Aorta (tissue), 5 donors: Measurements from ENCODE around the gene CRTAP. TPM values are rescaled to one million over a fixed set of nuclear protein-coding genes. Genes with fewer than 3 reads are reported as not detected.

Experiments used
- ATAC-seq: fragments of 200-7000 bp; cut with Tn5 transposase; one replicate; pipeline ENCODE4 v1.9.1; 2022; ENCODE audit warnings: moderate library complexity; ENCODE audit not compliant: low FRiP score
- DNase-seq, 2 donors: peaks; one replicate each; pipeline ENCODE4 v3.0.0-alpha.2; 2020
- H3K27ac ChIP-seq, 2 donors: one replicate each; pipeline ENCODE4 v1.5.1; 2013; ENCODE audit warnings: low read length in 2 of 2, mild to moderate bottlenecking in 2 of 2, moderate library complexity in 2 of 2, control low read depth in 1 of 2, inconsistent platforms in 1 of 2, low read depth in 1 of 2
- H3K27me3 ChIP-seq, 2 donors: one replicate each; pipeline ENCODE4 v1.6.1; 2013; ENCODE audit warnings: control low read depth in 1 of 2, low read length in 1 of 2, mild to moderate bottlenecking in 1 of 2, moderate library complexity in 1 of 2; ENCODE audit not compliant: insufficient read depth in 2 of 2, control insufficient read depth in 1 of 2
- H3K36me3 ChIP-seq, 2 donors: one replicate each; pipeline ENCODE4 v1.6.1; 2013; ENCODE audit warnings: control low read depth in 1 of 2, low read length in 1 of 2, mild to moderate bottlenecking in 1 of 2; ENCODE audit not compliant: insufficient read depth in 2 of 2, control insufficient read depth in 1 of 2
- H3K4me1 ChIP-seq, 2 donors: one replicate each; pipeline ENCODE4 v1.6.1; 2013; ENCODE audit warnings: low read length in 2 of 2, control low read depth in 1 of 2, mild to moderate bottlenecking in 1 of 2, moderate library complexity in 1 of 2; ENCODE audit not compliant: insufficient read depth in 2 of 2, control insufficient read depth in 1 of 2
- H3K4me3 ChIP-seq, 2 donors: one replicate each; pipeline ENCODE4 v1.5.1; 2013; ENCODE audit warnings: low read length in 2 of 2, control low read depth in 1 of 2, mild to moderate bottlenecking in 1 of 2
- H3K9me3 ChIP-seq: one replicate; pipeline ENCODE4 v1.6.1; 2013; ENCODE audit warnings: mild to moderate bottlenecking, low read length; ENCODE audit not compliant: control insufficient read depth
- WGBS, 2 donors: extraction: QIAGEN DNeasy Blood & Tissue Kit; methylation state at CpG; one replicate each; pipeline ENCODE4 v1.1.7; 2013; 5-methylcytosine and 5-hydroxymethylcytosine counted together
- intact Hi-C, 2 donors: fragments of 100-400 bp; cut with DNase I; formaldehyde crosslinking; loops; one replicate each; pipeline versions ENCODE4 v1.14.2 to v1.15.0; 2022
- polyA plus RNA-seq, 2 donors: library from polyadenylated mRNA; stranded (reverse); fragments of 200-250 nt; gene quantifications; one replicate each; pipeline ENCODE4 v1.2.3, GENCODE V29; 2013
- total RNA-seq, 2 donors: library from RNA; stranded (reverse); fragmentation: NEBNext Ultra II Directional; extraction: Animal tissue kit (Norgen Biotek cat#: 25700); gene quantifications; one replicate each; pipeline ENCODE4 v1.2.1, GENCODE V29; 2021
- donor health status: healthy with polysubstance abuse.
- donor health status: Bipolar disorder and iron deficiency.
- donor health status: DM: no; HTN: no; CAD: no.
- donor health status: DM: no; HTN: no; CAD: no.
- donor health status: DM: yes; HTN: yes; CAD: no.

Gene CRTAP
- total and polyA plus RNA-seq, 4 donors: 282 to 370 (median 292) TPM

GRCh38 chr3:33093847-33094246, 20.0 kb upstream of the CRTAP start:
- H3K9me3 ChIP-seq: no peaks in the 10 kb centered on the region
- H3K36me3 ChIP-seq: peaks cover 0 to 2% of the 10 kb centered on the region in 2 donors
- no peak overlapping the region for H3K27ac ChIP-seq
- WGBS, 2 donors: 92 to 94% methylated on average over 11 of the region's 11 CpGs
- H3K27me3 ChIP-seq: no peaks in the 10 kb centered on the region
- no peaks in the 10 kb centered on the region for H3K4me1 ChIP-seq
- no peak overlapping the region for H3K4me3 ChIP-seq
- intact Hi-C loops: no loop called here
- ATAC-seq (no peak), DNase-seq (no peak)

- WGBS, 2 donors: 93 to 94% methylated on average over 2 of the region's 2 CpGs
- H3K4me3 ChIP-seq: peak overlapping the region in 1 of 2 donors; percentile 94
- H3K27ac ChIP-seq: no peak overlapping the region
- H3K36me3 ChIP-seq: peaks cover 0 to 2% of the 10 kb centered on the region in 2 donors
- intact Hi-C loops: no loop called here
- DNase-seq (no peak), ATAC-seq (no peak)
- H3K27me3 ChIP-seq: no peaks in the 10 kb centered on the region
- H3K9me3 ChIP-seq: no peaks in the 10 kb centered on the region
- H3K4me1 ChIP-seq: no peaks in the 10 kb centered on the region
Measured at GRCh38 chr3:33095436-33095835, 18.4 kb upstream of the CRTAP start.

DNA sequence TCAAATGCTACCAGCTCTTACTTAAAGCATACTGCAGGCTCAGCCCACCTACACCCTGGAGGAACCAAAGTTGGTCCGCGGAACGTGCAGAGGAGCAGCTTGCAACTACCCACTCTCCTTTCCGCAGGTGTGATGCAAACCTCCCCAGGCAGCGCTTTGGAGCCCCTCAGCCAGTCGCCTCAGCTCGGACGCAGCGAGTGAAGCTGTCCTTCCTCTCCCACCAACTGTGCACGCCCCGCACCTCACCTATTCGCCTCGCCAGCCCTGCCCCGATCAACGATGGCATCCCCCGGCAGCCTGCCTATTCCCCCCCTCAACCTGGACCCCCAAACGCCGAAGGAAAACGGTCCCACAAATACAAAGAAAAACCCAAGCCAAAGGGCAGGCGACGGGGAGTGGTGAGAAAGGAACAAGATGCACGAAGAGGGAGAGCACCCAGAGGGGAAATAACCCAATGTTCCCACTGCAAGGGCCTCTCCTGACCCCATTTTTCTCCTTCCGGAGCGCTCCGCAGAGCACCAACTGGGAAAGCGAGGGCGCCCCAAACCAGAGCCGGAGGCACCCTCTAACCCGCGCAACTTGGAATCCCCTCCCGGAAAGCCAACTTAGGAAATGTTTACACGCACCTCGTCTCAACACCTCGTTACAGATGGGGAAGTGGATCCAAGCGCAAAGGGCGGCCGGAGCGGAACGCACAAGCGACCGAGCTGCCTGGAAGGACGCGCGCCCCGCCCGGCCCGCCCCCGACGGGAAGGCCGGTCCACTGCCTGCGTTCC, 17.5 kb upstream of the CRTAP start:
- intact Hi-C loops: no loop called here
- H3K36me3 ChIP-seq: peaks cover 0 to 2% of the 10 kb centered on the region in 2 donors
- peak overlapping the region in 1 of 2 donors; percentile 73 for H3K27ac ChIP-seq
- WGBS, 2 donors: 0 to 1% methylated on average over 46 to 51 of the region's 51 CpGs
- H3K27me3 ChIP-seq: no peaks in the 10 kb centered on the region
- peak; percentile 76 for ATAC-seq
- no peaks in the 10 kb centered on the region for H3K4me1 ChIP-seq
- H3K4me3 ChIP-seq: peak overlapping the region; percentile 94 to 97
- peak; percentile 79 to 88 for DNase-seq
- no peaks in the 10 kb centered on the region for H3K9me3 ChIP-seq

GRCh38 chr3:33099109-33099645, 14.6 kb upstream of the CRTAP start:
- Histone ChIP-seq H3K9me3 (no peaks in the 10 kb centered on the region), H3K4me3 (no peak overlapping the region), H3K27ac (no peak overlapping the region), H3K4me1 (no peaks in the 10 kb centered on the region), H3K27me3 (no peaks in the 10 kb centered on the region), H3K36me3 (no peaks in the 10 kb centered on the region)
- intact Hi-C loops: no loop called here
- WGBS, 2 donors: 72 to 81% methylated on average over 3 of the region's 3 CpGs
- ATAC-seq (no peak), DNase-seq (no peak)

- H3K27me3 ChIP-seq: no peaks in the 10 kb centered on the region
- H3K9me3 ChIP-seq: no peaks in the 10 kb centered on the region
- WGBS, 2 donors: 83 to 84% methylated on average over 3 of the region's 3 CpGs
- H3K4me1 ChIP-seq: no peaks in the 10 kb centered on the region
- no peak for ATAC-seq
- no peak overlapping the region for H3K4me3 ChIP-seq
- no peak for DNase-seq
- no peaks in the 10 kb centered on the region for H3K36me3 ChIP-seq
- intact Hi-C loops: no loop called here
- no peak overlapping the region for H3K27ac ChIP-seq
Measured at GRCh38 chr3:33099701-33100100, 14.1 kb upstream of the CRTAP start.

- ATAC-seq: no peak
Measured at GRCh38 chr3:33100229-33100628, 13.6 kb upstream of the CRTAP start.

GRCh38 chr3:33103034-33103433, 10.8 kb upstream of the CRTAP start:
- ATAC-seq (no peak), DNase-seq (no peak)
- no peak overlapping the region for H3K27ac ChIP-seq
- H3K4me1 ChIP-seq: no peaks in the 10 kb centered on the region
- WGBS, 2 donors: 94 to 96% methylated on average over 3 of the region's 3 CpGs
- no peaks in the 10 kb centered on the region for H3K9me3 ChIP-seq
- H3K27me3 ChIP-seq: no peaks in the 10 kb centered on the region
- no peak overlapping the region for H3K4me3 ChIP-seq
- no peaks in the 10 kb centered on the region for H3K36me3 ChIP-seq
- intact Hi-C loops: no loop called here

More at GRCh38 chr3:33100229-33100628, 13.6 kb upstream of the CRTAP start:
- intact Hi-C loops: no loop called here
- 41 to 56% methylated on average over 2 of the region's 2 CpGs for WGBS, 2 donors
- H3K36me3 ChIP-seq: no peaks in the 10 kb centered on the region
- H3K27ac ChIP-seq: no peak overlapping the region
- no peaks in the 10 kb centered on the region for H3K9me3 ChIP-seq
- no peaks in the 10 kb centered on the region for H3K27me3 ChIP-seq
- H3K4me3 ChIP-seq: no peak overlapping the region
- no peaks in the 10 kb centered on the region for H3K4me1 ChIP-seq
- DNase-seq: no peak

GRCh38 chr3:33103480-33103879, 10.3 kb upstream of the CRTAP start:
- Histone ChIP-seq H3K36me3 (no peaks in the 10 kb centered on the region), H3K9me3 (no peaks in the 10 kb centered on the region), H3K27me3 (no peaks in the 10 kb centered on the region), H3K4me1 (no peaks in the 10 kb centered on the region), H3K27ac (no peak overlapping the region), H3K4me3 (no peak overlapping the region)
- intact Hi-C loops: no loop called here
- DNase-seq (no peak), ATAC-seq (no peak)
- 88 to 93% methylated on average over 3 of the region's 3 CpGs for WGBS, 2 donors

GRCh38 chr3:33104803-33105202, 9.0 kb upstream of the CRTAP start:
- intact Hi-C loops: no loop called here
- ATAC-seq (no peak), DNase-seq (no peak)
- 87 to 92% methylated on average over 3 of the region's 3 CpGs for WGBS, 2 donors
- Histone ChIP-seq H3K4me3 (no peak overlapping the region), H3K27me3 (no peaks in the 10 kb centered on the region), H3K4me1 (no peaks in the 10 kb centered on the region), H3K9me3 (no peaks in the 10 kb centered on the region), H3K36me3 (no peaks in the 10 kb centered on the region), H3K27ac (no peak overlapping the region)
